NCI-H2107 treated with DMSO at 0.1 percent for 48 hours (cell line): Measurements from ENCODE around the gene SNX20.

ENCODE experiments used
- DNase-seq: peaks from one replicate; lab custom pipeline; 2025; ENCODE audit not compliant: unreplicated experiment; lab: John Stamatoyannopoulos, UW

Gene SNX20

GRCh38 chr16:50664270-50664669 lies 16.8 kb downstream of the SNX20 start:
- no peak for DNase-seq

GRCh38 chr16:50662306-50662940 lies 18.7 kb downstream of the SNX20 start:
- no peak for DNase-seq

GRCh38 chr16:50659806-50660205 lies 21.3 kb downstream of the SNX20 start:
- DNase-seq, result no peak

GRCh38 chr16:50657241-50657640 lies 23.9 kb downstream of the SNX20 start:
- DNase-seq, result no peak

GRCh38 chr16:50655558-50656055 lies 25.5 kb downstream of the SNX20 start:
- DNase-seq, result no peak

GRCh38 chr16:50653633-50654519 lies 27.2 kb downstream of the SNX20 start:
- peak; percentile 74 for DNase-seq

GRCh38 chr16:50652836-50653425 lies 28.2 kb downstream of the SNX20 start:
- DNase-seq, result no peak

GRCh38 chr16:50651835-50652438 lies 29.2 kb downstream of the SNX20 start:
- no peak for DNase-seq

- DNase-seq, result no peak
Measured at GRCh38 chr16:50646345-50646744, 34.8 kb downstream of the SNX20 start.

GRCh38 chr16:50645563-50646220 lies 35.4 kb downstream of the SNX20 start:
- DNase-seq, result no peak

GRCh38 chr16:50644729-50645128 lies 36.4 kb downstream of the SNX20 start:
- no peak for DNase-seq

- no peak for DNase-seq
Measured at GRCh38 chr16:50644245-50644644, 36.9 kb downstream of the SNX20 start.

GRCh38 chr16:50643192-50643591 lies 37.9 kb downstream of the SNX20 start:
- no peak for DNase-seq

- DNase-seq, result no peak
Measured at GRCh38 chr16:50642349-50642748, 38.8 kb downstream of the SNX20 start.

- DNase-seq, result no peak
Measured at GRCh38 chr16:50641818-50642187, 39.3 kb downstream of the SNX20 start.

GRCh38 chr16:50640919-50641817 lies 39.9 kb downstream of the SNX20 start:
- no peak for DNase-seq

GRCh38 chr16:50640391-50640790 lies 40.7 kb downstream of the SNX20 start:
- DNase-seq, result no peak

- DNase-seq, result no peak
Measured at GRCh38 chr16:50638816-50639670, 42.1 kb downstream of the SNX20 start.
